Adrenal gland (tissue), 5 donors: ENCODE results near the gene PBLD.

ENCODE experiments used
- POLR2A ChIP-seq, 2 donors: fragments of 450-650 bp; IDR thresholded peaks; one replicate each; pipeline ENCODE4 v1.6.1; 2017; ENCODE audit warnings: antibody characterized with exemption in 2 of 2, mild to moderate bottlenecking in 2 of 2, moderate library complexity in 1 of 2
- TF ChIP-seq, protein P1 (sequence below), 6 experiments: fragments of 450-650 bp in 4 of 6; fragments of 200-600 bp in 2 of 6; sonication (generic) in 1 of 6; IDR thresholded peaks; 1 replicate in 5 of 6; 2 replicates in 1 of 6; pipeline versions ENCODE4 v1.5.1 to v1.8.0; 2016 to 2021; ENCODE audit warnings: antibody characterized with exemption in 6 of 6, mild to moderate bottlenecking in 2 of 6, moderate library complexity in 1 of 6
- donor health status: DM: no; HTN: no; CAD: no.

DNA sequence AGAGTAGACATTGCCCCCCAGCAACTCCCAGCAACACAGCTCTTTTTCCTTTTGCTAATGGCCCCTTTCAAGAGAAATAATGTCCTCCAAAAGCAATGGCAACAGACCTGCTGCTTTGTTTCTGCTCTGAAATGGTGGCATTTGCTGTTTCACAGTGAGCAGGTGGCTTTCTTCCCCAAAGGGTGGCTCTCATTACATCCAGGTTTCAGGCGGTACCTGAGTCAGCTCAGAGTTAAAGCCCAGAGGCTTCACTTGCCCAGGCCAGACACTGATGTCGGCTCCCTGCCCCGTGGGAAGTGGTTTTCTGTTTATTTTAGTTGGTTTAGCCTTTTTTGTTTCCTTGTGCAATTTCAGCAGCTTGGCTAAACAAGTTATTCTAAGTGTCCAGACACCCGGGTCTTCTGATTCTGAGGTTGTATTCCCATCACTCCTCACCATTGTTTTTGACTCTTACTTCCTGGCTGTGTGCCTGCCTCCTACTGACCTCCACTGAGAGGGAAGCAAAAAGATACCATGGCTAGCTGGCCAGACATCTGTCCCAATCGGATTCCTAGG, 93.1 kb downstream of the PBLD start:
- no peak for TF ChIP-seq POLR2A (IDR thresholded peaks at IDR 0.05)
- TF ChIP-seq, protein P1, sequence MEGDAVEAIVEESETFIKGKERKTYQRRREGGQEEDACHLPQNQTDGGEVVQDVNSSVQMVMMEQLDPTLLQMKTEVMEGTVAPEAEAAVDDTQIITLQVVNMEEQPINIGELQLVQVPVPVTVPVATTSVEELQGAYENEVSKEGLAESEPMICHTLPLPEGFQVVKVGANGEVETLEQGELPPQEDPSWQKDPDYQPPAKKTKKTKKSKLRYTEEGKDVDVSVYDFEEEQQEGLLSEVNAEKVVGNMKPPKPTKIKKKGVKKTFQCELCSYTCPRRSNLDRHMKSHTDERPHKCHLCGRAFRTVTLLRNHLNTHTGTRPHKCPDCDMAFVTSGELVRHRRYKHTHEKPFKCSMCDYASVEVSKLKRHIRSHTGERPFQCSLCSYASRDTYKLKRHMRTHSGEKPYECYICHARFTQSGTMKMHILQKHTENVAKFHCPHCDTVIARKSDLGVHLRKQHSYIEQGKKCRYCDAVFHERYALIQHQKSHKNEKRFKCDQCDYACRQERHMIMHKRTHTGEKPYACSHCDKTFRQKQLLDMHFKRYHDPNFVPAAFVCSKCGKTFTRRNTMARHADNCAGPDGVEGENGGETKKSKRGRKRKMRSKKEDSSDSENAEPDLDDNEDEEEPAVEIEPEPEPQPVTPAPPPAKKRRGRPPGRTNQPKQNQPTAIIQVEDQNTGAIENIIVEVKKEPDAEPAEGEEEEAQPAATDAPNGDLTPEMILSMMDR (IDR thresholded peaks at IDR 0.05): no peak
